Aorta (tissue), 5 donors: ENCODE data around the gene MYL2. TPM values are rescaled to one million over a fixed set of nuclear protein-coding genes. Genes with fewer than 3 reads are reported as not detected.

Experiments used
- ATAC-seq: fragments of 200-7000 bp; cut with Tn5 transposase; one replicate; pipeline ENCODE4 v1.9.1; 2022; ENCODE audit warnings: moderate library complexity; ENCODE audit not compliant: low FRiP score
- DNase-seq, 2 donors: peaks; one replicate each; pipeline ENCODE4 v3.0.0-alpha.2; 2020
- H3K27ac ChIP-seq, 2 donors: one replicate each; pipeline ENCODE4 v1.5.1; 2013; ENCODE audit warnings: low read length in 2 of 2, mild to moderate bottlenecking in 2 of 2, moderate library complexity in 2 of 2, control low read depth in 1 of 2, inconsistent platforms in 1 of 2, low read depth in 1 of 2
- H3K27me3 ChIP-seq, 2 donors: one replicate each; pipeline ENCODE4 v1.6.1; 2013; ENCODE audit warnings: control low read depth in 1 of 2, low read length in 1 of 2, mild to moderate bottlenecking in 1 of 2, moderate library complexity in 1 of 2; ENCODE audit not compliant: insufficient read depth in 2 of 2, control insufficient read depth in 1 of 2
- H3K36me3 ChIP-seq, 2 donors: one replicate each; pipeline ENCODE4 v1.6.1; 2013; ENCODE audit warnings: control low read depth in 1 of 2, low read length in 1 of 2, mild to moderate bottlenecking in 1 of 2; ENCODE audit not compliant: insufficient read depth in 2 of 2, control insufficient read depth in 1 of 2
- H3K4me1 ChIP-seq, 2 donors: one replicate each; pipeline ENCODE4 v1.6.1; 2013; ENCODE audit warnings: low read length in 2 of 2, control low read depth in 1 of 2, mild to moderate bottlenecking in 1 of 2, moderate library complexity in 1 of 2; ENCODE audit not compliant: insufficient read depth in 2 of 2, control insufficient read depth in 1 of 2
- H3K4me3 ChIP-seq, 2 donors: one replicate each; pipeline ENCODE4 v1.5.1; 2013; ENCODE audit warnings: low read length in 2 of 2, control low read depth in 1 of 2, mild to moderate bottlenecking in 1 of 2
- H3K9me3 ChIP-seq: one replicate; pipeline ENCODE4 v1.6.1; 2013; ENCODE audit warnings: mild to moderate bottlenecking, low read length; ENCODE audit not compliant: control insufficient read depth
- WGBS, 2 donors: extraction: QIAGEN DNeasy Blood & Tissue Kit; methylation state at CpG; one replicate each; pipeline ENCODE4 v1.1.7; 2013; 5-methylcytosine and 5-hydroxymethylcytosine counted together
- intact Hi-C, 2 donors: fragments of 100-400 bp; cut with DNase I; formaldehyde crosslinking; loops; one replicate each; pipeline versions ENCODE4 v1.14.2 to v1.15.0; 2022
- polyA plus RNA-seq, 2 donors: library from polyadenylated mRNA; stranded (reverse); fragments of 200-250 nt; gene quantifications; one replicate each; pipeline ENCODE4 v1.2.3, GENCODE V29; 2013
- total RNA-seq, 2 donors: library from RNA; stranded (reverse); fragmentation: NEBNext Ultra II Directional; extraction: Animal tissue kit (Norgen Biotek cat#: 25700); gene quantifications; one replicate each; pipeline ENCODE4 v1.2.1, GENCODE V29; 2021
- donor health status: healthy with polysubstance abuse.
- donor health status: Bipolar disorder and iron deficiency.
- donor health status: DM: no; HTN: no; CAD: no.
- donor health status: DM: no; HTN: no; CAD: no.
- donor health status: DM: yes; HTN: yes; CAD: no.

Gene MYL2
- total and polyA plus RNA-seq, 4 donors: 0.99 to 80.9 (median 4.5) TPM; not detected in 1

GRCh38 chr12:110908377-110909152 lies 11.8 kb downstream of the MYL2 start:
- Histone ChIP-seq H3K36me3 (no peaks in the 10 kb centered on the region), H3K4me1 (no peaks in the 10 kb centered on the region), H3K27ac (no peak overlapping the region), H3K9me3 (no peaks in the 10 kb centered on the region), H3K4me3 (no peak overlapping the region), H3K27me3 (no peaks in the 10 kb centered on the region)
- no peak for DNase-seq
- no peak for ATAC-seq
- WGBS, 2 donors: 70 to 75% methylated on average over 14 of the region's 14 CpGs
- intact Hi-C loops: no loop called here

GRCh38 chr12:110907583-110907982 lies 12.8 kb downstream of the MYL2 start:
- no peak for ATAC-seq
- no peaks in the 10 kb centered on the region for H3K9me3 ChIP-seq
- no peak overlapping the region for H3K4me3 ChIP-seq
- H3K4me1 ChIP-seq: no peaks in the 10 kb centered on the region
- no peaks in the 10 kb centered on the region for H3K36me3 ChIP-seq
- no peak overlapping the region for H3K27ac ChIP-seq
- DNase-seq: no peak
- 70 to 74% methylated on average over 8 of the region's 8 CpGs for WGBS, 2 donors
- intact Hi-C loops: no loop called here
- H3K27me3 ChIP-seq: no peaks in the 10 kb centered on the region

- WGBS, 2 donors: 63 to 65% methylated on average over 4 of the region's 4 CpGs
- intact Hi-C loops: no loop called here
- Histone ChIP-seq H3K9me3 (no peaks in the 10 kb centered on the region), H3K27ac (no peak overlapping the region), H3K4me3 (no peak overlapping the region), H3K4me1 (no peaks in the 10 kb centered on the region), H3K36me3 (no peaks in the 10 kb centered on the region), H3K27me3 (no peaks in the 10 kb centered on the region)
- DNase-seq (no peak), ATAC-seq (no peak)
Observed at GRCh38 chr12:110906985-110907384, 13.4 kb downstream of the MYL2 start.

- ATAC-seq (no peak), DNase-seq (no peak)
- Histone ChIP-seq H3K9me3 (no peaks in the 10 kb centered on the region), H3K4me3 (no peak overlapping the region), H3K27me3 (no peaks in the 10 kb centered on the region), H3K4me1 (no peaks in the 10 kb centered on the region), H3K36me3 (no peaks in the 10 kb centered on the region), H3K27ac (no peak overlapping the region)
- intact Hi-C loops: no loop called here
- WGBS, 2 donors: 80 to 82% methylated on average over 5 of the region's 5 CpGs
Observed at GRCh38 chr12:110906516-110906915, 13.9 kb downstream of the MYL2 start.

GRCh38 chr12:110906083-110906482 lies 14.3 kb downstream of the MYL2 start:
- no peak for ATAC-seq
- no peaks in the 10 kb centered on the region for H3K27me3 ChIP-seq
- intact Hi-C loops: no loop called here
- no peak overlapping the region for H3K27ac ChIP-seq
- WGBS, 2 donors: 60 to 62% methylated on average over 3 of the region's 3 CpGs
- no peak overlapping the region for H3K4me3 ChIP-seq
- no peak for DNase-seq
- no peaks in the 10 kb centered on the region for H3K4me1 ChIP-seq
- no peaks in the 10 kb centered on the region for H3K9me3 ChIP-seq
- H3K36me3 ChIP-seq: no peaks in the 10 kb centered on the region

- Histone ChIP-seq H3K9me3 (no peaks in the 10 kb centered on the region), H3K27me3 (no peaks in the 10 kb centered on the region), H3K4me1 (no peaks in the 10 kb centered on the region), H3K27ac (no peak overlapping the region), H3K36me3 (no peaks in the 10 kb centered on the region), H3K4me3 (no peak overlapping the region)
- 93% methylated on average over 4 of the region's 4 CpGs for WGBS, 2 donors
- ATAC-seq (no peak), DNase-seq (no peak)
- intact Hi-C loops: no loop called here
Observed at GRCh38 chr12:110903511-110903910, 16.9 kb downstream of the MYL2 start.

- intact Hi-C loops: no loop called here
- ATAC-seq (no peak), DNase-seq (no peak)
- H3K9me3 ChIP-seq: no peaks in the 10 kb centered on the region
- no peaks in the 10 kb centered on the region for H3K27me3 ChIP-seq
- no peaks in the 10 kb centered on the region for H3K4me1 ChIP-seq
- H3K27ac ChIP-seq: no peak overlapping the region
- no peak overlapping the region for H3K4me3 ChIP-seq
- H3K36me3 ChIP-seq: no peaks in the 10 kb centered on the region
- 80 to 84% methylated on average over 4 of the region's 4 CpGs for WGBS, 2 donors
Observed at GRCh38 chr12:110901401-110901800, 19.0 kb downstream of the MYL2 start.

GRCh38 chr12:110896559-110896958 lies 23.8 kb downstream of the MYL2 start:
- no peak for DNase-seq
- no peaks in the 10 kb centered on the region for H3K27me3 ChIP-seq
- H3K36me3 ChIP-seq: no peaks in the 10 kb centered on the region
- H3K27ac ChIP-seq: no peak overlapping the region
- ATAC-seq: no peak
- H3K4me1 ChIP-seq: no peaks in the 10 kb centered on the region
- 70 to 78% methylated on average over 3 of the region's 3 CpGs for WGBS, 2 donors
- intact Hi-C loops: loop anchor here in 1 of 2 donors (10.0 kb wide), 1 partner anchor 418 kb away; no protein-coding TSS in a partner anchor
- H3K4me3 ChIP-seq: no peak overlapping the region
- no peaks in the 10 kb centered on the region for H3K9me3 ChIP-seq

- H3K27ac ChIP-seq: no peak overlapping the region
- H3K4me1 ChIP-seq: no peaks in the 10 kb centered on the region
- DNase-seq (no peak), ATAC-seq (no peak)
- WGBS, 2 donors: 78 to 81% methylated on average over 3 of the region's 3 CpGs
- intact Hi-C loops: loop anchor here (2.0 to 10.0 kb wide), 2 partner anchors 419 to 421 kb away; no protein-coding TSS in a partner anchor
- H3K36me3 ChIP-seq: no peaks in the 10 kb centered on the region
- H3K4me3 ChIP-seq: no peak overlapping the region
- no peaks in the 10 kb centered on the region for H3K9me3 ChIP-seq
- H3K27me3 ChIP-seq: no peaks in the 10 kb centered on the region
Observed at GRCh38 chr12:110893956-110894355, 26.4 kb downstream of the MYL2 start.
